ENCODE results near the gene MAGEF1. TPM values are rescaled to one million over a fixed set of nuclear protein-coding genes. Genes with fewer than 3 reads are reported as not detected.

Gene MAGEF1
- total RNA-seq, 1 experiment from 2014 or later = 31.9 TPM

- no peak overlapping the region for H2AK5ac ChIP-seq (ENCODE audit: insufficient read length, low read length)
- no peaks in the 10 kb centered on the region for H4K20me1 ChIP-seq (ENCODE audit: control insufficient read depth, insufficient read depth, insufficient read length)
- no peak overlapping the region for H2BK12ac ChIP-seq (ENCODE audit: insufficient read length, low read depth, low read length)
- H2AFZ ChIP-seq (ENCODE audit: low read length) = no peak overlapping the region
- no peaks in the 10 kb centered on the region for H3K79me1 ChIP-seq (ENCODE audit: insufficient read depth, low read depth, low read length, poor library complexity, severe bottlenecking)
- H2BK20ac ChIP-seq (ENCODE audit: low read depth, low read length, poor library complexity, severe bottlenecking) = no peak overlapping the region
- Mint-ChIP-seq H3K4me1 (peaks cover 29 to 46% of the 10 kb centered on the region in 2 experiments), H3K36me3 (ENCODE audit: insufficient read depth in 1 of 3, low read depth in 3 of 3) (no peaks in the 10 kb centered on the region; a peak in 1 of 7 replicates), H3K9me3 (no peaks in the 10 kb centered on the region), H3K4me3 (no peak overlapping the region), H3K27me3 (ENCODE audit: low read depth) (peaks cover 21% of the 10 kb centered on the region), H3K27ac (no peak overlapping the region)
- H2BK5ac ChIP-seq (ENCODE audit: insufficient read length, low read length) = no peak overlapping the region
- H3K79me2 ChIP-seq (ENCODE audit: insufficient read depth, low read length) = no peaks in the 10 kb centered on the region
- no peak overlapping the region for H3K18ac ChIP-seq (ENCODE audit: insufficient read length, low read depth, low read length)
- H3K56ac ChIP-seq (ENCODE audit: insufficient read length, low read depth, low read length) = no peak overlapping the region
- peaks cover 1% of the 10 kb centered on the region; the same call in 1 of the 2 replicates for H3K4me1 ChIP-seq (ENCODE audit: insufficient read depth, low read length)
- H3T11ph ChIP-seq (ENCODE audit: low read length) = no peak overlapping the region
- H3K23me2 ChIP-seq (ENCODE audit: insufficient read length, low read depth, low read length, poor library complexity, severe bottlenecking) = no peaks in the 10 kb centered on the region
- no peak overlapping the region for H2BK120ac ChIP-seq (ENCODE audit: low read depth, low read length, poor library complexity, severe bottlenecking)
- H3K27ac ChIP-seq (ENCODE audit: insufficient read length, low read depth, low read length) = no peak overlapping the region
- H3K27me3 ChIP-seq (ENCODE audit: insufficient read depth, low read length) = no peaks in the 10 kb centered on the region
- no peak overlapping the region for H3K4ac ChIP-seq (ENCODE audit: low read depth, low read length)
- H4K91ac ChIP-seq (ENCODE audit: insufficient read length, low read depth, low read length) = no peak overlapping the region
- DNase-seq = no peak
- no peak for TF ChIP-seq CTCF (conservative IDR thresholded peaks at IDR 0.05)
- H3K9me3 ChIP-seq (ENCODE audit: control insufficient read depth, low read depth, low read length) = no peaks in the 10 kb centered on the region
- no peak overlapping the region for H4K5ac ChIP-seq (ENCODE audit: insufficient read length, low read depth, low read length)
- no CpG with 5 or more reads among the region's 14 CpGs for WGBS (ENCODE audit: extremely low coverage, insufficient read length, low lambda C conversion rate)
- no peak overlapping the region; the same call in 1 of the 2 replicates for H3K14ac ChIP-seq (ENCODE audit: insufficient read depth, low read length)
- no peak overlapping the region for H3K23ac ChIP-seq (ENCODE audit: insufficient read length, low read depth, low read length)
- no peak overlapping the region for H3K4me2 ChIP-seq (ENCODE audit: insufficient read depth, insufficient read length, low read length)
- H2BK15ac ChIP-seq (ENCODE audit: low read depth, low read length) = no peak overlapping the region
- no peak overlapping the region for H3K9ac ChIP-seq (ENCODE audit: extremely low read depth, insufficient read length, low read length)
- H4K8ac ChIP-seq (replicated peaks; ENCODE audit: insufficient read length, low read depth, low read length) = no peak overlapping the region
These were observed 34.6 kb upstream of the MAGEF1 start for GRCh38 chr3:184746131-184747120.
